ENCODE measurements around the gene CYTL1.

- TF ChIP-seq POLR2A (IDR thresholded peaks at IDR 0.05) (no peak), CTCF (IDR thresholded peaks at IDR 0.05) (no peak), POLR2AphosphoS5 (IDR thresholded peaks at IDR 0.05; ENCODE audit: insufficient read depth in 1 of 2, low read depth in 1 of 2) (no peak)
Observed at GRCh38 chr4:4984186-4984585, 35.1 kb downstream of the CYTL1 start.

All from vagina (tissue), 2 donors.